ENCODE measurements around the gene CXCR6.
A peak's percentile ranks its signal among the peaks of the same experiment; 100 is the strongest.
"Not testable (repeated sequence)": the region's sequence is repeated elsewhere in the genome, so short reads cannot be mapped to it uniquely, and the experiment has no call there.

Gene CXCR6

GRCh38 chr3:45992133-45992729, 49.0 kb downstream of the CXCR6 start:
- no peak for DNase-seq

GRCh38 chr3:45992821-45993221, 49.6 kb downstream of the CXCR6 start:
- peak; percentile 98 for DNase-seq

GRCh38 chr3:45993421-45994027, 50.3 kb downstream of the CXCR6 start:
- DNase-seq: no peak

GRCh38 chr3:45994419-45995235, 51.4 kb downstream of the CXCR6 start:
- no peak for DNase-seq

GRCh38 chr3:45995236-45996192, 52.2 kb downstream of the CXCR6 start, which contains the start of gene FYCO1:
Gene FYCO1 (minus strand): TSS chr3:45995824. CDS start chr3:45984910, 10,914 bp downstream.
- peak; percentile 87 for DNase-seq

DNA sequence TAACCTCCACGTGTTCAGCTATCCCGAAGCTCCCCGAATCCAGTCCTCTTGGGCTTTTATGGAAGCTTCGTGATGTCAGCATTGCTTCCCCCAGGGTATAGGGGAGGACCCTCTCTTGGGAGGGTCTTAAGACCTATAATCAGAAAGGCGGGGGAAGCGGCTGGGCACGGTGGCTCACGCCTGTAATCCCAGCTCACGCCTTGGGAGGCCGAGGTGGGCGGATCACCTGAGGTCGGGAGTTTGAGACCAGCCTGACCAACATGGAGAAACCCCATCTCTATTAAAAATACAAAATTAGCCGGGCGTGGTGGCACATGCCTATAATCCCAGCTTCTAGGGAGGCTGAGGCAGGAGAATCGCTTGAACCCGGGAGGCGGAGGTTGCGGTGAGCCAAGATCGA, 54.2 kb downstream of the CXCR6 start:
- DNase-seq: not testable (repeated sequence)

DNA sequence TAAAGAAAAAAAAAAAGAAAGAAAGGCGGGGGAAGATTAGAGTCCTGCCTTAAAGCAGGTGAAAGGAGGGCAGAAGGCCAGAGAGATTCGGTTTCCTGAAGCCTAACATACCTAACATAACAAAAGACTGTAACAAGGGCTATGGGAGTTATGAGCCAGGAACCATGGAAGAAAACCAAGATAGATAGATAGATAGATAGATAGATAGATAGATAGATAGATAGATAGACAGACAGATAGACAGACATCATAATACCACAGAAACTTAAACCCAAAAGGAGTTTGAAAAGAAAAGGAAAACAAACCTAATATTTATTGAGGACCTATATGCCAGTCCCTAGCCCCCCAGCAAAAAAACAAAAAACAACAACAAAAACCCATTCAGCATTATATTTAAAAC, 54.7 kb downstream of the CXCR6 start:
- DNase-seq: no peak

All from fibroblast of skin of abdomen (primary cell).